Transverse colon (tissue), 4 donors: ENCODE results near the gene PTPRN.

Experiments
- CTCF ChIP-seq, 5 experiments: fragments of 200-600 bp in 3 of 5; fragments of 450-650 bp in 2 of 5; sonication (generic) in 3 of 5; IDR thresholded peaks; 1 replicate in 2 of 5; 2 replicates in 3 of 5; pipeline ENCODE4 v1.5.1; 2016 to 2017; ENCODE audit warnings: antibody characterized with exemption in 5 of 5, inconsistent platforms in 3 of 5, mild to moderate bottlenecking in 2 of 5, moderate library complexity in 1 of 5
- POLR2AphosphoS5 ChIP-seq, 3 donors: sonication (generic); formaldehyde crosslinking; IDR thresholded peaks; one replicate each; pipeline ENCODE4 v1.6.1; 2016; ENCODE audit warnings: antibody characterized with exemption in 3 of 3

DNA sequence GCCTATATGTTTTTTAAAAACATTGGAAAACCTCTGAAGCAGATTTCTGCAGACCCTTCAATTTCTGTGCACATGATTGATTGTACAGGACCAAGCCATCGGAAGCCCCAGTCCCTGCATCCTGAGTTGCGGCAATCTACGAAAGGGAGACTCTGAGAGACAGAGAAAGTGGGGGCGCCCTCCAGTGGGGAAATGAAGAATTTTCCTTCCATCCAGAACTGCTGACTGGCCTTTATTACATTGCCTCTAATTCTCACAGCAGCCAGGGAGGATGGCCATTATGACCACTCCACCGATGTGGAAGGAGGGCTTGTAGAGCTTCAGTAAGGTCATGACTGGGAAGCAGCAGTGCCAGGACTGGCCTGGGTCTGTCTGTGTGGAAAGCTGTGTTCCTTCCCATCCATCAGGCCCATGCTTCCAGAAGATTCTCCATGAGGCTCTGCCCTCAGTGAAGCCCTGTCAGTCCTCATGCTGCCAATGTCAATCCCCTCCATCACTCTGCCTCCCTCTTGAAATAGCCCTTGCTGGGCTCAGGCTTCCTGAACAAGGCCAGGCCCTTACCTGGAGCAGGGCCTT, 43.3 kb upstream of the PTPRN start:
- TF ChIP-seq POLR2AphosphoS5 (IDR thresholded peaks at IDR 0.05) (no peak), CTCF (IDR thresholded peaks at IDR 0.05) (peak; percentile 58 to 67 (median 60))
